Stimulated activated CD4-positive, alpha-beta T cell treated with anti-CD3 and anti-CD28 coated beads, TNF-alpha, amount 100 ng/mL, for 4 hours (primary cell): ENCODE data around the gene CAPN8.

ENCODE experiments used
- DNase-seq, 3 experiments: peaks; one replicate each; pipeline ENCODE4 v3.0.0-alpha.2; 2020; ENCODE audit warnings: low read depth in 3 of 3

Gene CAPN8

GRCh38 chr1:223702735-223703667, 37.5 kb upstream of the CAPN8 start:
- no peak for DNase-seq

- DNase-seq, result no peak
Observed at GRCh38 chr1:223700942-223701637, 35.6 kb upstream of the CAPN8 start.

- DNase-seq, result no peak
Observed at GRCh38 chr1:223700388-223700918, 35.0 kb upstream of the CAPN8 start.

GRCh38 chr1:223695941-223696340, 30.4 kb upstream of the CAPN8 start:
- DNase-seq, result no peak

GRCh38 chr1:223695014-223695548, 29.6 kb upstream of the CAPN8 start:
- no peak for DNase-seq

- no peak for DNase-seq
Observed at GRCh38 chr1:223691121-223691520, 25.6 kb upstream of the CAPN8 start.

- no peak for DNase-seq
Observed at GRCh38 chr1:223684488-223684792, 18.9 kb upstream of the CAPN8 start.

GRCh38 chr1:223683586-223684487, 18.3 kb upstream of the CAPN8 start:
- peak in 2 of 3 experiments; percentile 22 to 33 for DNase-seq

- DNase-seq, result no peak
Observed at GRCh38 chr1:223682502-223682901, 17.0 kb upstream of the CAPN8 start.

- no peak for DNase-seq
Observed at GRCh38 chr1:223680188-223680587, 14.7 kb upstream of the CAPN8 start.

- no peak for DNase-seq
Observed at GRCh38 chr1:223678841-223679240, 13.3 kb upstream of the CAPN8 start.

GRCh38 chr1:223674119-223674890, 8.8 kb upstream of the CAPN8 start:
- DNase-seq, result no peak

- DNase-seq, result no peak
Observed at GRCh38 chr1:223670458-223671159, 5.1 kb upstream of the CAPN8 start.

GRCh38 chr1:223669003-223669795, 3.7 kb upstream of the CAPN8 start:
- no peak for DNase-seq

GRCh38 chr1:223667484-223668182, 2.1 kb upstream of the CAPN8 start:
- no peak for DNase-seq

GRCh38 chr1:223664106-223664505, 1.4 kb downstream of the CAPN8 start:
- DNase-seq, result no peak

GRCh38 chr1:223662943-223663342, 2.6 kb downstream of the CAPN8 start:
- DNase-seq, result no peak

GRCh38 chr1:223659711-223660110, 5.8 kb downstream of the CAPN8 start:
- no peak for DNase-seq

- DNase-seq, result no peak
Observed at GRCh38 chr1:223657978-223658377, 7.5 kb downstream of the CAPN8 start.
